Measurements from ENCODE around the gene GGTLC3. TPM values are rescaled to one million over a fixed set of nuclear protein-coding genes. Genes with fewer than 3 reads are reported as not detected.
"Not testable (repeated sequence)": the region's sequence is repeated elsewhere in the genome, so short reads cannot be mapped to it uniquely, and the experiment has no call there.

Gene GGTLC3
- total and polyA plus RNA-seq, 2 of the 4 experiments (the other 2 are of a cell fraction): not detected

- ATAC-seq (ENCODE audit: low read depth); H4K91ac ChIP-seq (ENCODE audit: insufficient read depth, low read depth, low read length); H4K20me1 ChIP-seq (ENCODE audit: insufficient read depth, low read length); BruUV-seq (replicated peaks); H3K14ac ChIP-seq (replicated peaks; ENCODE audit: low read depth, low read length); H2AFZ ChIP-seq (replicated peaks; ENCODE audit: low read length, poor library complexity); H3K36me3 ChIP-seq (ENCODE audit: control insufficient read depth, insufficient read depth, low read length); H2BK5ac ChIP-seq (ENCODE audit: low read depth, low read length, poor library complexity, severe bottlenecking); H3K4me3 ChIP-seq (ENCODE audit: insufficient read depth, low read depth, low read length); H3K79me1 ChIP-seq (ENCODE audit: low read depth in 1 of 2, low read length in 2 of 2); H3K18ac ChIP-seq (ENCODE audit: low read depth, low read length); POLR2A ChIA-PET (ENCODE audit: unreplicated experiment); H4K8ac ChIP-seq (ENCODE audit: low read depth in 2 of 2, low read length in 2 of 2); H3K4me1 ChIP-seq (ENCODE audit: control insufficient read depth, insufficient read depth, low read length); dilution Hi-C loops (cut with HindIII; ENCODE audit: low sequenced_read_pairs, unreplicated experiment); H3K9me1 ChIP-seq (ENCODE audit: insufficient read depth, low read length); H2BK20ac ChIP-seq (ENCODE audit: low read depth, low read length); in situ Hi-C loops (cut with MboI; ENCODE audit: low sequenced_read_pairs); H2AK9ac ChIP-seq (replicated peaks; ENCODE audit: low read depth, low read length, poor library complexity); H3K9me3 ChIP-seq (ENCODE audit: control insufficient read depth, insufficient read depth, low read length); H3K27ac ChIP-seq (ENCODE audit: insufficient read depth, low read length); H3K4me2 ChIP-seq (ENCODE audit: low read depth, low read length); intact Hi-C loops (cut with micrococcal nuclease); H2AK5ac ChIP-seq (ENCODE audit: low read depth, low read length); H3K27me3 ChIP-seq (ENCODE audit: control insufficient read depth, insufficient read depth, low read length); H4K5ac ChIP-seq (ENCODE audit: low read depth, low read length); H3K9ac ChIP-seq (ENCODE audit: low read depth, low read length); H2BK15ac ChIP-seq (ENCODE audit: low read depth, low read length); H2BK120ac ChIP-seq (ENCODE audit: low read depth, low read length); DNase-seq; H3K56ac ChIP-seq (ENCODE audit: extremely low read depth, insufficient read depth, low read length); CTCF ChIA-PET; H3K23ac ChIP-seq (ENCODE audit: low read depth, low read length); H3K4ac ChIP-seq (ENCODE audit: low read depth, low read length): not testable (repeated sequence)
- no CpG with 5 or more reads among the region's 6 CpGs for WGBS, 2 experiments (ENCODE audit: extremely low coverage in 2 of 2, insufficient read length in 1 of 2)
Measured at GRCh38 chr22:18539994-18540393, 22.0 kb upstream of the GGTLC3 start.

GRCh38 chr22:18534315-18534714, 16.4 kb upstream of the GGTLC3 start:
- H3K18ac ChIP-seq (ENCODE audit: low read depth, low read length); H4K5ac ChIP-seq (ENCODE audit: low read depth, low read length); H4K91ac ChIP-seq (ENCODE audit: insufficient read depth, low read depth, low read length); H2BK15ac ChIP-seq (ENCODE audit: low read depth, low read length); intact Hi-C loops (cut with micrococcal nuclease); H3K9me1 ChIP-seq (ENCODE audit: insufficient read depth, low read length); H3K23ac ChIP-seq (ENCODE audit: low read depth, low read length); H2BK20ac ChIP-seq (ENCODE audit: low read depth, low read length); POLR2A ChIA-PET (ENCODE audit: unreplicated experiment); H3K9me3 ChIP-seq (ENCODE audit: control insufficient read depth, insufficient read depth, low read length); H3K4me1 ChIP-seq (ENCODE audit: control insufficient read depth, insufficient read depth, low read length); H2AK5ac ChIP-seq (ENCODE audit: low read depth, low read length); BruUV-seq (replicated peaks); H4K20me1 ChIP-seq (ENCODE audit: insufficient read depth, low read length); H3K56ac ChIP-seq (ENCODE audit: extremely low read depth, insufficient read depth, low read length); H3K27ac ChIP-seq (ENCODE audit: insufficient read depth, low read length); H2BK5ac ChIP-seq (ENCODE audit: low read depth, low read length, poor library complexity, severe bottlenecking); dilution Hi-C loops (cut with HindIII; ENCODE audit: low sequenced_read_pairs, unreplicated experiment); H3K4me2 ChIP-seq (ENCODE audit: low read depth, low read length); DNase-seq; in situ Hi-C loops (cut with MboI; ENCODE audit: low sequenced_read_pairs); CTCF ChIA-PET; H3K4me3 ChIP-seq (ENCODE audit: insufficient read depth, low read depth, low read length); H2BK120ac ChIP-seq (ENCODE audit: low read depth, low read length); H4K8ac ChIP-seq (ENCODE audit: low read depth in 2 of 2, low read length in 2 of 2); H3K79me1 ChIP-seq (ENCODE audit: low read depth in 1 of 2, low read length in 2 of 2); H3K14ac ChIP-seq (replicated peaks; ENCODE audit: low read depth, low read length); H3K9ac ChIP-seq (ENCODE audit: low read depth, low read length); H3K4ac ChIP-seq (ENCODE audit: low read depth, low read length); ATAC-seq (ENCODE audit: low read depth); H2AK9ac ChIP-seq (replicated peaks; ENCODE audit: low read depth, low read length, poor library complexity); H2AFZ ChIP-seq (replicated peaks; ENCODE audit: low read length, poor library complexity); H3K27me3 ChIP-seq (ENCODE audit: control insufficient read depth, insufficient read depth, low read length); H3K36me3 ChIP-seq (ENCODE audit: control insufficient read depth, insufficient read depth, low read length): not testable (repeated sequence)
- WGBS, 2 experiments (ENCODE audit: extremely low coverage in 2 of 2, insufficient read length in 1 of 2): no CpG with 5 or more reads among the region's 12 CpGs
